ENCODE data around the gene ZNF619. TPM values are rescaled to one million over a fixed set of nuclear protein-coding genes. Genes with fewer than 3 reads are reported as not detected.
A peak's percentile ranks its signal among the peaks of the same experiment; 100 is the strongest.

Gene ZNF619
- total RNA-seq, 1 donor from 2014 or later, result 8.4 TPM

DNA sequence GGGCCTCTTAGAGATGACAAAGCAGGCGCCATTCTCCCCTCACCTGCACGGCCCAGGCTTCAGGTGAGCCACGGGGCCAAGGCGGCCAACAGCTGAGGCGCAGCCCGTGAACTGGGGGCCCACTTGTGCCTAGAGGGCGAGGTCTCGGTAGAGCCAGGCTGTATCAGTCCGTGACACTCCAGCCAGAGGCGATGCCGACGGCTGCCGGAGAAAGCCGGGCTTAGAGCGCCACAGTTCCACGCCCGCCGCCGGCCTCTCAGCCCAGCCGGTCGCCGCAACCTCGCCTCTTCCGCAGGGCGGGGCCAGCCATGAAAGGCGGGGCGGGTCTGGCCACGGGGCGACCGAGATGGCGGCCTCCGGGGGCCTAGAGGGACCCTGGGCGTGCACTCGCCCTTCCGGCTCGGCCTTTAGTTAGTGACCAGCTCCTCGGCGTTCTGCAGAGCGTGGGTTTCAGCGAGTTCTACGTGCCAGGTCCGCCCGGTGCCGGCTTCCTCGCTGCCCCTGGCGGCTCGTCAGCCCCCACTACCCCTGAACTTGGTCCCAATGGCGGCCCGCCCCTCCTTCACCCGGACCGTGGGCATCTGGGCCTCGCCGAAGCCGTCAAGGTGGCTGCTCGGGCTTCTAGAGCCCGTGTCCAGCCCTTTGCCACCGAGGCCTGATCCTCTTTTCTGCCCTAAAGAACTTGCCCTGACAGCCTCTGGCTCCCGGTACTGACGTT is 47.8 kb downstream of the ZNF619 start, which contains the start of gene ZNF621:
Gene ZNF621 (plus strand): TSS at position 393 of the 718 bp plus-strand sequence. CDS start 881 bp downstream, outside the sequence.
- Mint-ChIP-seq H3K4me1 (ENCODE audit: unreplicated experiment) (peaks cover 18% of the 10 kb centered on the region), H3K4me3 (ENCODE audit: unreplicated experiment) (peak within 1 kb of the TSS; percentile 88), H3K27me3 (ENCODE audit: unreplicated experiment) (no peaks in the 10 kb centered on the region), H3K9me3 (ENCODE audit: unreplicated experiment) (peaks cover 3% of the 10 kb centered on the region), H3K36me3 (ENCODE audit: unreplicated experiment) (peaks cover 26% of the 10 kb centered on the region), H3K27ac (ENCODE audit: unreplicated experiment) (peak within 1 kb of the TSS; percentile 98)
- TF ChIP-seq, protein P1, sequence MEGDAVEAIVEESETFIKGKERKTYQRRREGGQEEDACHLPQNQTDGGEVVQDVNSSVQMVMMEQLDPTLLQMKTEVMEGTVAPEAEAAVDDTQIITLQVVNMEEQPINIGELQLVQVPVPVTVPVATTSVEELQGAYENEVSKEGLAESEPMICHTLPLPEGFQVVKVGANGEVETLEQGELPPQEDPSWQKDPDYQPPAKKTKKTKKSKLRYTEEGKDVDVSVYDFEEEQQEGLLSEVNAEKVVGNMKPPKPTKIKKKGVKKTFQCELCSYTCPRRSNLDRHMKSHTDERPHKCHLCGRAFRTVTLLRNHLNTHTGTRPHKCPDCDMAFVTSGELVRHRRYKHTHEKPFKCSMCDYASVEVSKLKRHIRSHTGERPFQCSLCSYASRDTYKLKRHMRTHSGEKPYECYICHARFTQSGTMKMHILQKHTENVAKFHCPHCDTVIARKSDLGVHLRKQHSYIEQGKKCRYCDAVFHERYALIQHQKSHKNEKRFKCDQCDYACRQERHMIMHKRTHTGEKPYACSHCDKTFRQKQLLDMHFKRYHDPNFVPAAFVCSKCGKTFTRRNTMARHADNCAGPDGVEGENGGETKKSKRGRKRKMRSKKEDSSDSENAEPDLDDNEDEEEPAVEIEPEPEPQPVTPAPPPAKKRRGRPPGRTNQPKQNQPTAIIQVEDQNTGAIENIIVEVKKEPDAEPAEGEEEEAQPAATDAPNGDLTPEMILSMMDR (IDR thresholded peaks at IDR 0.05), result no peak
- peak; percentile 94 for DNase-seq (ENCODE audit: extremely low spot score, unreplicated experiment)

DNA sequence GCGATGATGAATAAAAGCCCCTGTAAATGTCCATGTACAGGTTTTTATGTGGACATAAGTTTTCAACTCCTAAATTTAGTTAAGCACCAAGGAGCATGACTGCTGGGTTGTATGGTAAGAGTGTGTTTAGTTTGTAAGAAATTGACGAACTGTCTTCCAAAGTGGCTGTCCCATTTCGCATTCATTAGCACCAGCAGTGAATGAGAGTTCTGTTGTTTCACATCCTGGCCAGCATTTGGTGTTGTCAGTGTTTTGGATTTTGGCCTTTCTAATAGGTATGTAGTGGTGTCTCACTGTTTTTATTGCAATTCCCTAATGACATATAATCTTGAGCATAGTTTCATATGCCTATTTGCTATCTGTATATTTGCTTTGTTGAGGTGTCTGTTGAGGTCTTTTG is 51.5 kb downstream of the ZNF619 start:
- Mint-ChIP-seq H3K4me3 (ENCODE audit: unreplicated experiment) (no peak overlapping the region), H3K27ac (ENCODE audit: unreplicated experiment) (no peak overlapping the region), H3K4me1 (ENCODE audit: unreplicated experiment) (peaks cover 18% of the 10 kb centered on the region), H3K27me3 (ENCODE audit: unreplicated experiment) (no peaks in the 10 kb centered on the region), H3K36me3 (ENCODE audit: unreplicated experiment) (peaks cover 62% of the 10 kb centered on the region), H3K9me3 (ENCODE audit: unreplicated experiment) (peaks cover 26% of the 10 kb centered on the region)
- TF ChIP-seq, protein P1 (IDR thresholded peaks at IDR 0.05), result no peak
- no peak for DNase-seq (ENCODE audit: extremely low spot score, unreplicated experiment)

DNA sequence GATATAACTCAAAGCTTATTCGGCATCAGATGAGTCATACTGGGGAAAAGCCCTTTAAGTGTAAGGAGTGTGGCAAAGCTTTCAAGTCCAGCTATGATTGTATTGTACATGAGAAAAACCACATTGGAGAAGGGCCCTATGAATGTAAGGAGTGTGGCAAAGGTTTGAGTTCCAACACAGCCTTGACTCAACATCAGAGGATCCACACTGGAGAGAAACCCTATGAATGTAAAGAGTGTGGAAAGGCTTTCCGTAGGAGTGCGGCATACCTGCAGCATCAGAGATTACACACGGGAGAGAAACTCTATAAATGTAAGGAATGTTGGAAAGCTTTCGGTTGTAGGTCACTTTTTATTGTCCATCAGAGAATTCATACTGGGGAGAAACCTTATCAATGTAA is 55.3 kb downstream of the ZNF619 start:
- no peak for DNase-seq (ENCODE audit: extremely low spot score, unreplicated experiment)

DNA sequence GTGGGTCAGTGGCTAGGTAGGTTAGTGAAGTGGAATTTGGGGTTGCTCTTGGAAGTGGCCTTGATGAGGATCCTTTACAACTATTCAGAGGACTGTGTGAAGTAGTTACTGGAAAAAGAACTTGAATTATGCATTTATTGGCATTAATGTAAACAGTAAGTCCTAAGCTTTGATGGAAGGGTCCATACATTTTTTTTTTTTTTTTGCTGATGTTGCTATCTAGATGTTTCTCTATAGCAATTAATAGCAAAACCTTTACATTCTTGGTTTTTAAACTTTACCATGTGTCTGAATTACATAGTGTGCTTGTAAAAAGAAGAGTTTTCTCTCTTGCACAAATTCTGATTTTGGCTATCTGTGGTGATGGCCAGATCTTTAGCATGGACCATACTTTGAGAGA is 57.4 kb downstream of the ZNF619 start:
- DNase-seq (ENCODE audit: extremely low spot score, unreplicated experiment), result no peak
- H3K27ac Mint-ChIP-seq (ENCODE audit: unreplicated experiment), result no peak overlapping the region
- no peaks in the 10 kb centered on the region for H3K4me1 Mint-ChIP-seq (ENCODE audit: unreplicated experiment)
- TF ChIP-seq, protein P1 (IDR thresholded peaks at IDR 0.05), result no peak
- peaks cover 51% of the 10 kb centered on the region for H3K9me3 Mint-ChIP-seq (ENCODE audit: unreplicated experiment)
- H3K36me3 Mint-ChIP-seq (ENCODE audit: unreplicated experiment), result peaks cover 87% of the 10 kb centered on the region
- no peak overlapping the region for H3K4me3 Mint-ChIP-seq (ENCODE audit: unreplicated experiment)
- no peaks in the 10 kb centered on the region for H3K27me3 Mint-ChIP-seq (ENCODE audit: unreplicated experiment)

More for the DNA sequence above, 55.3 kb downstream of the ZNF619 start:
- peaks cover 44% of the 10 kb centered on the region for H3K9me3 Mint-ChIP-seq (ENCODE audit: unreplicated experiment)
- H3K36me3 Mint-ChIP-seq (ENCODE audit: unreplicated experiment), result peaks cover 90% of the 10 kb centered on the region
- TF ChIP-seq, protein P1 (IDR thresholded peaks at IDR 0.05), result no peak
- H3K27ac Mint-ChIP-seq (ENCODE audit: unreplicated experiment), result no peak overlapping the region
- peaks cover 3% of the 10 kb centered on the region for H3K4me1 Mint-ChIP-seq (ENCODE audit: unreplicated experiment)
- no peak overlapping the region for H3K4me3 Mint-ChIP-seq (ENCODE audit: unreplicated experiment)
- H3K27me3 Mint-ChIP-seq (ENCODE audit: unreplicated experiment), result no peaks in the 10 kb centered on the region

Other genes starting within 250 kb of the ZNF619 start
- gene EIF1B, start 167.4 kb upstream of the ZNF619 start, total RNA-seq, result 62.3 and 72.8 TPM in 2 replicates
- not detected in 2 replicates for gene ENTPD3, start 89.9 kb upstream of the ZNF619 start, total RNA-seq
- gene RPL14, start 19.8 kb upstream of the ZNF619 start, total RNA-seq, result 1,629 and 1,726 TPM in 2 replicates
- gene ZNF620, start 28.9 kb downstream of the ZNF619 start, total RNA-seq, result 3.7 and 4.8 TPM in 2 replicates
- gene ZNF621, start 47.8 kb downstream of the ZNF619 start, total RNA-seq, result 27.9 and 30.8 TPM in 2 replicates

Measured in osteocyte (in vitro differentiated cells).